OCI-LY3 (cell line): Measurements from ENCODE around the gene DHX30.

Source experiments
- H2AFZ ChIP-seq: fragments of 200-600, 300-600 bp; shearing (Covaris generic); 2 replicates; pipeline ENCODE4 v1.6.0; 2014; ENCODE audit warnings: antibody characterized with exemption, low read depth, low read length
- H3K27ac ChIP-seq: fragments of 200-600, 300-600 bp; sonication (generic); 2 replicates; pipeline ENCODE4 v1.5.1; 2014; ENCODE audit warnings: mild to moderate bottlenecking, low read length, moderate library complexity, mixed read lengths
- H3K27me3 ChIP-seq: fragments of 200-600, 300-600 bp; sonication (generic); 2 replicates; pipeline ENCODE4 v1.6.1; 2014; ENCODE audit warnings: low read depth, low read length, mixed read lengths
- H3K36me3 ChIP-seq: fragments of 200-600, 300-600 bp; sonication (generic); replicated peaks from 2 replicates; pipeline ENCODE3; 2014; ENCODE audit warnings: low read depth, low read length, mixed read lengths
- H3K4me1 ChIP-seq: fragments of 300-600, 200-600 bp; sonication (generic); 2 replicates; pipeline ENCODE4 v1.6.1; 2014; ENCODE audit warnings: low read length, mixed read lengths
- H3K4me2 ChIP-seq: fragments of 200-600, 300-600 bp; sonication (generic); 2 replicates; pipeline ENCODE4 v1.6.1; 2014; ENCODE audit warnings: low read length, mixed read lengths
- H3K4me3 ChIP-seq: fragments of 300-600, 200-600 bp; sonication (generic); 2 replicates; pipeline ENCODE4 v1.5.1; 2014; ENCODE audit warnings: antibody characterized with exemption, mild to moderate bottlenecking, low read length, moderate library complexity
- H3K79me2 ChIP-seq: fragments of 300-600, 200-600 bp; shearing (Covaris generic); 2 replicates; pipeline ENCODE4 v1.6.1; 2014; ENCODE audit warnings: mild to moderate bottlenecking, low read length, mixed read lengths
- H3K9ac ChIP-seq: fragments of 300-600, 200-600 bp; shearing (Covaris generic); 2 replicates; pipeline ENCODE4 v1.6.0; 2014; ENCODE audit warnings: mild to moderate bottlenecking, low read length, moderate library complexity
- H3K9me3 ChIP-seq: fragments of 200-600, 300-600 bp; shearing (Covaris generic); 2 replicates; pipeline ENCODE4 v1.6.1; 2014; ENCODE audit warnings: low read length, mixed read lengths; ENCODE audit not compliant: insufficient read depth
- H4K20me1 ChIP-seq: fragments of 200-600, 300-600 bp; sonication (generic); 2 replicates; pipeline ENCODE4 v1.6.1; 2016; ENCODE audit warnings: low read length, mixed read lengths; ENCODE audit not compliant: insufficient read depth
- EZH2phosphoT487 ChIP-seq: fragments of 200-600 bp; shearing (Covaris generic); IDR thresholded peaks from 2 replicates; pipeline ENCODE4 v1.6.1; 2018; ENCODE audit warnings: antibody characterized with exemption, mixed run types, low read depth
- TF ChIP-seq, protein P1 (sequence below): fragments of 200-600, 300-600 bp; sonication (generic); IDR thresholded peaks from 2 replicates; pipeline ENCODE4 v1.5.1; 2014; ENCODE audit warnings: antibody characterized with exemption, low read length, low read depth

DHX30 gene

DNA sequence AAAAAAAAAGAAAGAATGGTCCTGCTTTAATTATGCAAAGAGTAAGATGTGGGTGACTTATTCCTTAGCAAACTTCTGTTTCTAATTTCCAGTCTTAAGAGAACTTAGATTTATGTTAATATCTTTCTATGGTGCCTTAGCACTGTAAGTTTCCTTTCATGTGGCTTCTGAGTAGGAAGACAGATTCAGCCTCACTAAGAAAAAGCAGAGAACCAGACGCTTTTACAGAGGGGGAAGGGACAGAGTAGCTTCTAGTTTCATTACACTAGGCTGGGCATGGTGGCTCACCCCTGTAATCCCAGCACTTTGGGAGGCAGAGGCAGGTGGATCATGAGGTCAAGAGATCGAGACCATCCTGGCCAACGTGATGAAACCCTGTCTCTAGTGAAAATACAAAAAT, 95.0 kb downstream of the DHX30 start:
- Histone ChIP-seq H3K79me2 (no peaks in the 10 kb centered on the region), H2AFZ (no peak overlapping the region), H3K27ac (no peak overlapping the region), H3K9me3 (no peaks in the 10 kb centered on the region), H3K4me1 (no peaks in the 10 kb centered on the region), H3K27me3 (no peaks in the 10 kb centered on the region), H3K4me2 (no peak overlapping the region), H3K36me3 (peaks cover 3% of the 10 kb centered on the region), H3K4me3 (no peak overlapping the region), H3K9ac (no peak overlapping the region), H4K20me1 (no peaks in the 10 kb centered on the region; the same call in 1 of the 2 replicates)
- TF ChIP-seq, protein P1, sequence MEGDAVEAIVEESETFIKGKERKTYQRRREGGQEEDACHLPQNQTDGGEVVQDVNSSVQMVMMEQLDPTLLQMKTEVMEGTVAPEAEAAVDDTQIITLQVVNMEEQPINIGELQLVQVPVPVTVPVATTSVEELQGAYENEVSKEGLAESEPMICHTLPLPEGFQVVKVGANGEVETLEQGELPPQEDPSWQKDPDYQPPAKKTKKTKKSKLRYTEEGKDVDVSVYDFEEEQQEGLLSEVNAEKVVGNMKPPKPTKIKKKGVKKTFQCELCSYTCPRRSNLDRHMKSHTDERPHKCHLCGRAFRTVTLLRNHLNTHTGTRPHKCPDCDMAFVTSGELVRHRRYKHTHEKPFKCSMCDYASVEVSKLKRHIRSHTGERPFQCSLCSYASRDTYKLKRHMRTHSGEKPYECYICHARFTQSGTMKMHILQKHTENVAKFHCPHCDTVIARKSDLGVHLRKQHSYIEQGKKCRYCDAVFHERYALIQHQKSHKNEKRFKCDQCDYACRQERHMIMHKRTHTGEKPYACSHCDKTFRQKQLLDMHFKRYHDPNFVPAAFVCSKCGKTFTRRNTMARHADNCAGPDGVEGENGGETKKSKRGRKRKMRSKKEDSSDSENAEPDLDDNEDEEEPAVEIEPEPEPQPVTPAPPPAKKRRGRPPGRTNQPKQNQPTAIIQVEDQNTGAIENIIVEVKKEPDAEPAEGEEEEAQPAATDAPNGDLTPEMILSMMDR: no peak
- TF ChIP-seq EZH2phosphoT487: no peak

DNA sequence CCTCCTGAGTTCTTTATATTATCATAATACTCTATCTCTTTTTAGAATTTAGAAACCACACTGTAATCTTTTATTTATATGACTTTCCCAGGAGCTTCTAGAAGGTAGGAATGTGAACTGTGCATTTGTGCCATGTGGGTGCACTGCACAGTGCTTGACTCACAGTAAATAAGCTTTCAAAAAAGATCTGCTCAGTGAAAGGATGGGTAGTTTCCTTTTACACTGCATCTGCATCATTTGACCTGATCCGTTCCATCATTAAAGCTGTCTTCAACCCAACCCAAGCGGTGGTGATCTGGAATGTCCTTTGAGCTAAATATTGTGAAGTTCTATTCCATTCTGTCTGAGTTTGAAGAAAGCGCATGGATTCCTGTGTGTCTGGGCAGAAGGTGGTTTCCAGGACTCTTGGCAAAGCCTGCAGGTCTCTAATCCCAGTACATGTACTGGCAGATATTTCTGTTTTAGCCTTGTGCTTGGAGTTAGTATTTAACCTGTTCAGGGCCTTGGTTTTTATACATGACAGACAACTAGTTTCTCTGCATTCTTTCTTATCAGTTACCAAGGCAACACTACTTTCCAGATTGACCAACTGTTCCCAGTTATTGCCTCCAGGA, 96.7 kb downstream of the DHX30 start:
- Histone ChIP-seq H3K27me3 (no peaks in the 10 kb centered on the region), H3K79me2 (no peaks in the 10 kb centered on the region), H3K4me1 (no peaks in the 10 kb centered on the region), H3K27ac (no peak overlapping the region), H3K36me3 (peaks cover 3% of the 10 kb centered on the region), H3K4me3 (no peak overlapping the region), H2AFZ (no peak overlapping the region), H4K20me1 (no peaks in the 10 kb centered on the region; the same call in 1 of the 2 replicates), H3K9me3 (no peaks in the 10 kb centered on the region), H3K4me2 (no peak overlapping the region), H3K9ac (no peak overlapping the region)
- TF ChIP-seq, protein P1: no peak
- TF ChIP-seq EZH2phosphoT487: no peak
